GM12874 (cell line): ENCODE data around the gene CNTLN.

Experiments used
- TF ChIP-seq, protein P1 (sequence below): IDR thresholded peaks from 2 replicates; pipeline ENCODE4 v1.5.1; 2011; ENCODE audit warnings: low read depth, mild to moderate bottlenecking, control low read depth, low read length, moderate library complexity; ENCODE audit not compliant: insufficient read depth

The CNTLN gene

DNA sequence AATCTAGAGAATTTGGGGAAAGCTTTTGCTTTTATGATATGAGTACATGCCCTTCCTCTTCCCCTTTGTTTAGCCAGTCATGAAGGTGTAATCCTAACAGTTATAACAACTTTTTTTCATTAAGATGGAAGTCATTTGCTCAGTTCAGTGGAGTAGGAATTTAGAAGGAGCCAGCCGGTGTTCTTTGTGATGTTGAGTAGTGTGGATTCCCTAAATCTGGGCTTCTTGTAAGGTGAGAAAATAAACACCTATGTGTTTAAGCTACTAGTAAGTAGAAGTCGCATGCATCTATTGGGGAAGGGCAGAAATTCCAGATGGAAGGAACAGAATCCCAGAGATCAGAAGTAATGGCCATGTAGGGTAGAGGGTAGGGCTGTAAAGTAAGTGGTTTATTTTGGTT lies 13.6 kb upstream of the CNTLN start:
- TF ChIP-seq, protein P1, sequence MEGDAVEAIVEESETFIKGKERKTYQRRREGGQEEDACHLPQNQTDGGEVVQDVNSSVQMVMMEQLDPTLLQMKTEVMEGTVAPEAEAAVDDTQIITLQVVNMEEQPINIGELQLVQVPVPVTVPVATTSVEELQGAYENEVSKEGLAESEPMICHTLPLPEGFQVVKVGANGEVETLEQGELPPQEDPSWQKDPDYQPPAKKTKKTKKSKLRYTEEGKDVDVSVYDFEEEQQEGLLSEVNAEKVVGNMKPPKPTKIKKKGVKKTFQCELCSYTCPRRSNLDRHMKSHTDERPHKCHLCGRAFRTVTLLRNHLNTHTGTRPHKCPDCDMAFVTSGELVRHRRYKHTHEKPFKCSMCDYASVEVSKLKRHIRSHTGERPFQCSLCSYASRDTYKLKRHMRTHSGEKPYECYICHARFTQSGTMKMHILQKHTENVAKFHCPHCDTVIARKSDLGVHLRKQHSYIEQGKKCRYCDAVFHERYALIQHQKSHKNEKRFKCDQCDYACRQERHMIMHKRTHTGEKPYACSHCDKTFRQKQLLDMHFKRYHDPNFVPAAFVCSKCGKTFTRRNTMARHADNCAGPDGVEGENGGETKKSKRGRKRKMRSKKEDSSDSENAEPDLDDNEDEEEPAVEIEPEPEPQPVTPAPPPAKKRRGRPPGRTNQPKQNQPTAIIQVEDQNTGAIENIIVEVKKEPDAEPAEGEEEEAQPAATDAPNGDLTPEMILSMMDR: no peak

DNA sequence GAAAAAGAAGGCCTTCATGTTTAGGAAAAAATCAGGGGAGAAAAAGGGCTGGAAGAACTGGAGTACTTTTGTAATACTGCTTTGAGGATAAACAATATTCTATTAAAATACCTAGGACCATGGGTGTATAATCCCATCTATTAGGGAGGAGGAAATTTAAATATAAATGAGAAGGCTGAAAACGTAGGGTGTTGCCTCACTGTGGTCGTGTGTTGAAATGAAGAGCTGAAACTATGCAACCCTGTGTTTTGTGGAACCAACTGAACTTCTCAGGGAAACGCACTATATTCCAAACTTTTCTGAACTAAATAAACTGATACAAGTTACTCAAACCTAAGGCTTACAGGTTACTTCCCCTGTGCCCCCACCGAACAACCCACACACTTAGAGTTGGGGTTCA lies 4.5 kb upstream of the CNTLN start:
- TF ChIP-seq, protein P1: no peak

DNA sequence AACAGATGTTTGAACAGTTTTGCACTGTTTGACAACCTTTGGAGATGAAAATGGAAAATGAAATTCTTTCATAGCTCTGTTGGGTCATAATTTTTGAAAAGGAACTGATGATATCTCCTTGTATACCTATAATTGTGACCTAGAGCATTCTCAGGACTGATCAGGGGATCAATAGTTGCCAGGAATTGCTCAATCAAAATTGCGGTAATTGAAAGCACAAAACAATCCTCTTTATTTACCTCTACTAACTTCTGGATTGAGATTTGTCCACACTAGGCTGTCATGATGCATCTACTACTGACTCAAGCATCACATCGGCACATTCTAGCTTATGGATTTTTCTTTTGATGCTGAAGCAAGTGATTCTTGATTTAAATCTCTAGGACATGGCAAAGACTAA lies 4.1 kb upstream of the CNTLN start:
- TF ChIP-seq, protein P1: no peak

DNA sequence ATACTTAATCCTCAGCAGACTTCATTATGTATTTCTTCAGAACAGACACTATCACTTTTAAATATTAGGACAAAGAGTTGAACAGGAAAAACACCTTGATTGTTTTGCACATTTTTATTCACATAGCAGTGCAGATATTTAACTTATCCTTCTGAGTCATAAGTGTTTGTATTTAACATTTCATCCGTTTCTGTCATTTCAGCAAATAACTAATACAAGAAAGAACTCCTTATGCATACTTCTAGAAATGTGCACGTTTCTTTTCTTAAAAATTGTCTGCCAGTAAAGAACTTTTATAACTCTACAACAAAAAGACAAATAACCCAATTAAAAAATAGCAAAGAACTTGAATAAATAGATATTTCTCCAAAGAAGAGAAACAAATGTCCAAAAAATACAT lies 3.3 kb upstream of the CNTLN start:
- TF ChIP-seq, protein P1: no peak

DNA sequence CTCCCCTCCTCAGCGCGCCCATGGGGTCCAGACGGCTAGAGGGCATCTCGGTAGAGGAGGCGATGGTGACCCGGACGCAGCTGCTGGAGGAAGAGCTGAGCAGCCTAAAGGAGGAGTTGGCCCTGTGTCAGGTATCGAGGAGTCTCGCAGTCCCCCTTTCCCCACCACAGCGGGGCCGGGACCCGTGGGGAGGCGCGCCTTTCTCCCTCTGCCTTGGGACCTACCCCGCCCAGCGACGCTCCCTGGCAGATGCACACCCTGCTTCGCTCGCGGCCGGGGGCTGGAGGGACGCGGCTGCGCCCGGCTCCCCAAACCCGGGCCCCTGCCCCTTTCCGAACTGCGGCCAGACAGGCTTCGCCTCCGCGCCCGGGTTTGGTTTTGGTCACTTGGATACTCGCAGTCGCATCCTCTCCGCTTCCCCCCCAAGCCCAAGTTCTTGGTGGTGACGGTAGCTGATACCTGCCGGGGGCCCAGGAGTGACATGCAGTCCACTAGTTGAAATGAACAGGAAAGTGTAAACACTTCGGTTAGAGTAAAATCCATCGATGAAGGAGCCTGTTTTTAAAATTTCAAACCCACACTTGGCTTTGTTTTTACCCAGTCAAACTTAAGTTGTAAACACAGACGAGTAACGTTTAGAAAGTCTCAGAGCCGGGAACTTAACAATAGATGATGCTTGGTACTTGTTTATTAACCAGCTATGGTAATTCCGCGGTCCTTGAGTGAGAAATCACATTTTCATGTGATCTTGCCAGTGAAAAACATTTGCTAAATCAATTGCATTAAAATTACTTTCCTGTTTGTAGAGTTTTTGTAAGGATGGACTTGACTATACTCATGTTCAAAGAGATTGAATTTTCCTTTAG lies 688 bp downstream of the CNTLN start:
- TF ChIP-seq, protein P1: no peak

DNA sequence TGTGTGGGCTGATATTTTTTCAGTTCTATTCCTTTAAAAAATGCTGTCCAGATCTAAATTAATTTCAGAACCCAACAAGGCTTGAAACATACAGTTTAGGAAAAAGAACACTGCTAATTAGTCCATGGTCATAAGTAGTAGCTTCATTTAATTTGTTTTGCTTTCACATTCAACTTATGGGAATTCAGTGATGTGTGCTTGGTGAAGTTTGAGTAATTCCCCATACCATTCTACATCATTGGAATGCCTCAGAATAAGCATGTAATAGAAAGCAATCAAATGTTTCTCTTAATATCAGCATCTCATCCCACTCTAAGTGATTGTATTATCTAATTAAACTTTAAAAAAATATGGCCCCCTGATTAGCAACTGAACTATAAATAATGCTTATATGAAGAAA lies 2.7 kb downstream of the CNTLN start:
- TF ChIP-seq, protein P1: no peak

DNA sequence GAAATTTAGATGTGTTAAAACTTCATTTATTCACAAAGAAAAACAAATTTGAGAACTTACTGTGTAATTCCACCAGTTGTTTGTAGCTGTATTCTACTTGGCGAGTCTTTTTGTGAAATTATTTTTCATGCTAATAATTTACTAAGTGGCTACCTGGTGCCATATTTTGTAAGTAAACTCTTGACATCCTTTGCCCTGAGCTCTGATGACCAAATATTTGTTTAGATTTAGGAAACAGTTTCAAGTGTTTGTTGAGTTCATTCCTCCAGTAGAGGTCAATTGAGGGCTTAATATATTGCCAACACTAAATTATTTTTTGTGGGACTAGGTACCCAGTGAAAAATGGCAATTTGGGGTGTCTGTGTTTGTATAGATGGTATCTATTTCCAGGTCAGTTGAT lies 3.7 kb downstream of the CNTLN start:
- TF ChIP-seq, protein P1: no peak
